Duodenal mucosa (tissue), 2 donors: ENCODE data around the gene CLDN14.
"Not testable (repeated sequence)": the region's sequence is repeated elsewhere in the genome, so short reads cannot be mapped to it uniquely, and the experiment has no call there.

Experiments used
- H3K27ac ChIP-seq: one replicate; pipeline ENCODE4 v1.7.0; 2013; ENCODE audit warnings: low read depth, low read length
- H3K27me3 ChIP-seq, 2 donors: one replicate each; pipeline ENCODE4 v1.7.0; 2013; ENCODE audit warnings: low read length in 2 of 2, control low read depth in 1 of 2; ENCODE audit not compliant: insufficient read depth in 2 of 2, control insufficient read depth in 1 of 2
- H3K36me3 ChIP-seq, 2 donors: one replicate each; pipeline ENCODE4 v1.7.0; 2013; ENCODE audit warnings: low read length in 2 of 2, control low read depth in 1 of 2; ENCODE audit not compliant: insufficient read depth in 2 of 2, control insufficient read depth in 1 of 2
- H3K4me1 ChIP-seq, 2 donors: one replicate each; pipeline ENCODE4 v1.7.0; 2013; ENCODE audit warnings: low read length in 2 of 2, control low read depth in 1 of 2; ENCODE audit not compliant: insufficient read depth in 2 of 2, control insufficient read depth in 1 of 2
- H3K4me3 ChIP-seq, 2 donors: one replicate each; pipeline ENCODE4 v1.7.0; 2013; ENCODE audit warnings: low read length in 2 of 2, low read depth in 1 of 2
- H3K9ac ChIP-seq, 2 donors: one replicate each; pipeline ENCODE4 v1.7.0; 2013; ENCODE audit warnings: low read length in 2 of 2, low read depth in 1 of 2
- H3K9me3 ChIP-seq, 2 donors: one replicate each; pipeline ENCODE4 v1.7.0; 2013; ENCODE audit warnings: low read length in 2 of 2, control low read depth in 1 of 2; ENCODE audit not compliant: control insufficient read depth in 1 of 2

CLDN14 gene

GRCh38 chr21:36483095-36483494, 3.2 kb upstream of the CLDN14 start:
- Histone ChIP-seq H3K9ac (no peak overlapping the region), H3K36me3 (no peaks in the 10 kb centered on the region), H3K27me3 (no peaks in the 10 kb centered on the region), H3K4me1 (peaks cover 0 to 10% of the 10 kb centered on the region in 2 donors), H3K27ac (no peak overlapping the region), H3K9me3 (no peaks in the 10 kb centered on the region), H3K4me3 (no peak overlapping the region)

GRCh38 chr21:36482673-36483072, 2.8 kb upstream of the CLDN14 start:
- H3K27me3 ChIP-seq: no peaks in the 10 kb centered on the region
- no peak overlapping the region for H3K27ac ChIP-seq
- peaks cover 0 to 10% of the 10 kb centered on the region in 2 donors for H3K4me1 ChIP-seq
- no peaks in the 10 kb centered on the region for H3K36me3 ChIP-seq
- no peaks in the 10 kb centered on the region for H3K9me3 ChIP-seq
- no peak overlapping the region for H3K4me3 ChIP-seq
- H3K9ac ChIP-seq: no peak overlapping the region

GRCh38 chr21:36482181-36482580, 2.3 kb upstream of the CLDN14 start:
- Histone ChIP-seq H3K27ac (no peak overlapping the region), H3K27me3 (no peaks in the 10 kb centered on the region), H3K4me1 (peaks cover 0 to 10% of the 10 kb centered on the region in 2 donors), H3K9ac (no peak overlapping the region), H3K9me3 (no peaks in the 10 kb centered on the region), H3K36me3 (no peaks in the 10 kb centered on the region), H3K4me3 (no peak overlapping the region)

GRCh38 chr21:36481639-36482038, 1.7 kb upstream of the CLDN14 start:
- H3K9ac ChIP-seq: no peak overlapping the region
- peaks cover 0 to 10% of the 10 kb centered on the region in 2 donors for H3K4me1 ChIP-seq
- no peaks in the 10 kb centered on the region for H3K36me3 ChIP-seq
- H3K9me3 ChIP-seq: no peaks in the 10 kb centered on the region
- H3K27ac ChIP-seq: no peak overlapping the region
- no peak overlapping the region for H3K4me3 ChIP-seq
- H3K27me3 ChIP-seq: no peaks in the 10 kb centered on the region

GRCh38 chr21:36480618-36481017, 696 bp upstream of the CLDN14 start:
- H3K27ac ChIP-seq: no peak overlapping the region
- H3K4me3 ChIP-seq: no peak overlapping the region
- H3K27me3 ChIP-seq: no peaks in the 10 kb centered on the region
- H3K9ac ChIP-seq: no peak overlapping the region
- H3K9me3 ChIP-seq: no peaks in the 10 kb centered on the region
- H3K4me1 ChIP-seq: peaks cover 0 to 10% of the 10 kb centered on the region in 2 donors
- H3K36me3 ChIP-seq: no peaks in the 10 kb centered on the region

GRCh38 chr21:36478941-36479340, 981 bp downstream of the CLDN14 start:
- Histone ChIP-seq H3K36me3 (no peaks in the 10 kb centered on the region), H3K27ac (no peak overlapping the region), H3K4me1 (peaks cover 0 to 10% of the 10 kb centered on the region in 2 donors), H3K9ac (no peak overlapping the region), H3K9me3 (no peaks in the 10 kb centered on the region), H3K27me3 (no peaks in the 10 kb centered on the region), H3K4me3 (no peak overlapping the region)

GRCh38 chr21:36478207-36478701, 1.7 kb downstream of the CLDN14 start:
- H3K4me1 ChIP-seq: peaks cover 0 to 10% of the 10 kb centered on the region in 2 donors
- no peaks in the 10 kb centered on the region for H3K27me3 ChIP-seq
- H3K9me3 ChIP-seq: no peaks in the 10 kb centered on the region
- H3K4me3 ChIP-seq: no peak overlapping the region
- no peak overlapping the region for H3K9ac ChIP-seq
- no peak overlapping the region for H3K27ac ChIP-seq
- H3K36me3 ChIP-seq: no peaks in the 10 kb centered on the region

GRCh38 chr21:36477559-36477958, 2.4 kb downstream of the CLDN14 start:
- Histone ChIP-seq H3K27ac (no peak overlapping the region), H3K36me3 (no peaks in the 10 kb centered on the region), H3K4me1 (peaks cover 0 to 10% of the 10 kb centered on the region in 2 donors), H3K4me3 (no peak overlapping the region), H3K27me3 (no peaks in the 10 kb centered on the region), H3K9me3 (no peaks in the 10 kb centered on the region), H3K9ac (no peak overlapping the region)

GRCh38 chr21:36477001-36477400, 2.9 kb downstream of the CLDN14 start:
- H3K27ac ChIP-seq: no peak overlapping the region
- no peak overlapping the region for H3K9ac ChIP-seq
- no peaks in the 10 kb centered on the region for H3K9me3 ChIP-seq
- H3K4me3 ChIP-seq: no peak overlapping the region
- H3K27me3 ChIP-seq: no peaks in the 10 kb centered on the region
- peaks cover 0 to 10% of the 10 kb centered on the region in 2 donors for H3K4me1 ChIP-seq
- no peaks in the 10 kb centered on the region for H3K36me3 ChIP-seq

- not testable (repeated sequence) for H3K9ac ChIP-seq, H3K27me3 ChIP-seq, H3K27ac ChIP-seq, H3K4me3 ChIP-seq, H3K4me1 ChIP-seq, H3K36me3 ChIP-seq, H3K9me3 ChIP-seq
Observed at GRCh38 chr21:36476541-36476940, 3.4 kb downstream of the CLDN14 start.

GRCh38 chr21:36474591-36474990, 5.3 kb downstream of the CLDN14 start:
- H3K9me3 ChIP-seq: no peaks in the 10 kb centered on the region
- H3K27ac ChIP-seq: no peak overlapping the region

More at GRCh38 chr21:36474591-36474990, 5.3 kb downstream of the CLDN14 start:
- H3K4me1 ChIP-seq: peaks cover 0 to 2% of the 10 kb centered on the region in 2 donors
- no peaks in the 10 kb centered on the region for H3K27me3 ChIP-seq
- H3K9ac ChIP-seq: no peak overlapping the region
- H3K4me3 ChIP-seq: no peak overlapping the region
- H3K36me3 ChIP-seq: no peaks in the 10 kb centered on the region
